ENCODE measurements around the gene UBE2D1. TPM values are rescaled to one million over a fixed set of nuclear protein-coding genes. Genes with fewer than 3 reads are reported as not detected.
A peak's percentile ranks its signal among the peaks of the same experiment; 100 is the strongest.

Gene UBE2D1
- total RNA-seq, 1 donor: 20.3 TPM

- Histone ChIP-seq H3K4me1 (ENCODE audit: insufficient read depth, low read length) (no peaks in the 10 kb centered on the region), H2AFZ (ENCODE audit: low read length) (no peak overlapping the region), H3K4me2 (ENCODE audit: insufficient read depth, low read length) (no peak overlapping the region), H4K20me1 (ENCODE audit: insufficient read depth, low read length) (no peaks in the 10 kb centered on the region), H3K79me2 (ENCODE audit: insufficient read depth, low read length) (no peaks in the 10 kb centered on the region), H3K27ac (ENCODE audit: low read depth, low read length) (no peak overlapping the region), H3K36me3 (ENCODE audit: insufficient read depth, low read length) (no peaks in the 10 kb centered on the region), H3K27me3 (ENCODE audit: insufficient read depth, low read length) (peaks cover 15% of the 10 kb centered on the region), H3K4me3 (ENCODE audit: insufficient read depth, low read length) (no peak overlapping the region), H3K9me3 (ENCODE audit: low read depth, low read length) (no peaks in the 10 kb centered on the region)
- DNase-seq (ENCODE audit: insufficient read length, low spot score, missing footprints): no peak
- no peak for TF ChIP-seq CTCF (IDR thresholded peaks at IDR 0.05; ENCODE audit: extremely low read depth, low read depth, low read length)
Observed at GRCh38 chr10:58307676-58308075, 27.1 kb upstream of the UBE2D1 start.

GRCh38 chr10:58311026-58311425 is 23.8 kb upstream of the UBE2D1 start:
- Histone ChIP-seq H3K79me2 (ENCODE audit: insufficient read depth, low read length) (no peaks in the 10 kb centered on the region), H2AFZ (ENCODE audit: low read length) (no peak overlapping the region), H3K36me3 (ENCODE audit: insufficient read depth, low read length) (no peaks in the 10 kb centered on the region), H3K27ac (ENCODE audit: low read depth, low read length) (no peak overlapping the region), H4K20me1 (ENCODE audit: insufficient read depth, low read length) (no peaks in the 10 kb centered on the region), H3K9me3 (ENCODE audit: low read depth, low read length) (no peaks in the 10 kb centered on the region), H3K4me3 (ENCODE audit: insufficient read depth, low read length) (no peak overlapping the region), H3K4me2 (ENCODE audit: insufficient read depth, low read length) (no peak overlapping the region), H3K4me1 (ENCODE audit: insufficient read depth, low read length) (no peaks in the 10 kb centered on the region), H3K27me3 (ENCODE audit: insufficient read depth, low read length) (peaks cover 16% of the 10 kb centered on the region)
- no peak for TF ChIP-seq CTCF (IDR thresholded peaks at IDR 0.05; ENCODE audit: extremely low read depth, low read depth, low read length)
- DNase-seq (ENCODE audit: insufficient read length, low spot score, missing footprints): no peak

- DNase-seq (ENCODE audit: insufficient read length, low spot score, missing footprints): no peak
- no peaks in the 10 kb centered on the region for H3K4me1 ChIP-seq (ENCODE audit: insufficient read depth, low read length)
- no peak for TF ChIP-seq CTCF (IDR thresholded peaks at IDR 0.05; ENCODE audit: extremely low read depth, low read depth, low read length)
- no peaks in the 10 kb centered on the region for H3K36me3 ChIP-seq (ENCODE audit: insufficient read depth, low read length)
- H3K4me2 ChIP-seq (ENCODE audit: insufficient read depth, low read length): no peak overlapping the region
- H2AFZ ChIP-seq (ENCODE audit: low read length): no peak overlapping the region
- H4K20me1 ChIP-seq (ENCODE audit: insufficient read depth, low read length): no peaks in the 10 kb centered on the region
- no peak overlapping the region for H3K4me3 ChIP-seq (ENCODE audit: insufficient read depth, low read length)
- peaks cover 6% of the 10 kb centered on the region for H3K27me3 ChIP-seq (ENCODE audit: insufficient read depth, low read length)
- no peaks in the 10 kb centered on the region for H3K9me3 ChIP-seq (ENCODE audit: low read depth, low read length)
- H3K27ac ChIP-seq (ENCODE audit: low read depth, low read length): no peak overlapping the region
- no peaks in the 10 kb centered on the region for H3K79me2 ChIP-seq (ENCODE audit: insufficient read depth, low read length)
Observed at GRCh38 chr10:58316874-58317273, 17.9 kb upstream of the UBE2D1 start.

GRCh38 chr10:58318346-58318745 is 16.5 kb upstream of the UBE2D1 start:
- DNase-seq (ENCODE audit: insufficient read length, low spot score, missing footprints): no peak
- H4K20me1 ChIP-seq (ENCODE audit: insufficient read depth, low read length): no peaks in the 10 kb centered on the region
- no peak for TF ChIP-seq CTCF (IDR thresholded peaks at IDR 0.05; ENCODE audit: extremely low read depth, low read depth, low read length)
- peak overlapping the region; percentile 40 for H2AFZ ChIP-seq (ENCODE audit: low read length)
- peaks cover 5% of the 10 kb centered on the region for H3K4me1 ChIP-seq (ENCODE audit: insufficient read depth, low read length)
- H3K27ac ChIP-seq (ENCODE audit: low read depth, low read length): no peak overlapping the region
- H3K9me3 ChIP-seq (ENCODE audit: low read depth, low read length): no peaks in the 10 kb centered on the region
- no peaks in the 10 kb centered on the region for H3K36me3 ChIP-seq (ENCODE audit: insufficient read depth, low read length)
- H3K4me2 ChIP-seq (ENCODE audit: insufficient read depth, low read length): peak overlapping the region; percentile 41
- no peaks in the 10 kb centered on the region for H3K79me2 ChIP-seq (ENCODE audit: insufficient read depth, low read length)
- H3K27me3 ChIP-seq (ENCODE audit: insufficient read depth, low read length): peaks cover 6% of the 10 kb centered on the region
- H3K4me3 ChIP-seq (ENCODE audit: insufficient read depth, low read length): no peak overlapping the region

Data from osteoblast (primary cell).